Measurements from ENCODE around the gene CRTC1. TPM values are rescaled to one million over a fixed set of nuclear protein-coding genes. Genes with fewer than 3 reads are reported as not detected.
A peak's percentile ranks its signal among the peaks of the same experiment; 100 is the strongest.
"Not testable (repeated sequence)": the region's sequence is repeated elsewhere in the genome, so short reads cannot be mapped to it uniquely, and the experiment has no call there.

The CRTC1 gene
- polyA plus RNA-seq, 2 of the 4 experiments (the other 2 are of a cell fraction): 0.87 to 4.0 TPM

GRCh38 chr19:18727602-18728001, 44.1 kb downstream of the CRTC1 start:
- DNase-seq (ENCODE audit: low read depth in 1 of 2, low spot score in 1 of 2); H3K4me3 ChIP-seq; FAIRE-seq; H3K4me1 ChIP-seq; H3K9me3 ChIP-seq; CTCF ChIA-PET; H3K27ac ChIP-seq; H3K4me2 ChIP-seq; POLR2A ChIA-PET; ATAC-seq: not testable (repeated sequence)
- WGBS (ENCODE audit: missing lambda C conversion rate): 92% methylated on average over 6 of the region's 6 CpGs

- ATAC-seq (no peak; a peak in 1 of 6 replicates), FAIRE-seq (no peak), DNase-seq (ENCODE audit: low read depth in 1 of 2, low spot score in 1 of 2) (no peak)
- H3K4me2 ChIP-seq: no peak overlapping the region
- no peak for TF ChIP-seq BCL3 (IDR thresholded peaks at IDR 0.05)
- TF ChIP-seq TP53 (CRISPR knock-in tag; IDR thresholded peaks at IDR 0.05): no peak
- no peak for TF ChIP-seq GATA3 (IDR thresholded peaks at IDR 0.05; ENCODE audit: borderline replicate concordance)
- ChIA-PET POLR2A (no interaction called here), CTCF (interaction anchor here (1.0 kb wide), 1 partner anchor 19 kb away, joined by 3 read pairs; no protein-coding TSS in a partner anchor)
- no peak overlapping the region for H3K27ac ChIP-seq
- H3K9me3 ChIP-seq: no peaks in the 10 kb centered on the region
- H3K4me1 ChIP-seq: no peaks in the 10 kb centered on the region
- H3K4me3 ChIP-seq: no peak overlapping the region
- WGBS (ENCODE audit: missing lambda C conversion rate): 98% methylated on average over 7 of the region's 18 CpGs
These were observed 46.6 kb downstream of the CRTC1 start for GRCh38 chr19:18729933-18730530.

GRCh38 chr19:18730885-18731513, 47.5 kb downstream of the CRTC1 start:
- FAIRE-seq (no peak), ATAC-seq (peak; percentile 64 to 72; a peak in 5 of 6 replicates), DNase-seq (ENCODE audit: low read depth in 1 of 2, low spot score in 1 of 2) (peak in 1 of 2 experiments; percentile 18)
- H3K9me3 ChIP-seq: no peaks in the 10 kb centered on the region
- 97% methylated on average over 11 of the region's 11 CpGs for WGBS (ENCODE audit: missing lambda C conversion rate)
- no peak overlapping the region for H3K27ac ChIP-seq
- no peak overlapping the region for H3K4me3 ChIP-seq
- TF ChIP-seq EHF (CRISPR knock-in tag; IDR thresholded peaks at IDR 0.05) (no peak), HOXB5 (CRISPR knock-in tag; IDR thresholded peaks at IDR 0.05) (no peak)
- ChIA-PET CTCF (interaction anchor here (1.0 kb wide), 1 partner anchor 20 kb away, joined by 3 read pairs; no protein-coding TSS in a partner anchor), POLR2A (no interaction called here)
- H3K4me1 ChIP-seq: no peaks in the 10 kb centered on the region
- H3K4me2 ChIP-seq: no peak overlapping the region

GRCh38 chr19:18731562-18732008, 48.1 kb downstream of the CRTC1 start:
- no peak overlapping the region for H3K27ac ChIP-seq
- no peaks in the 10 kb centered on the region for H3K4me1 ChIP-seq
- H3K4me2 ChIP-seq: no peak overlapping the region
- TF ChIP-seq ELK1 (IDR thresholded peaks at IDR 0.05; ENCODE audit: low read depth, low read length): no peak
- ATAC-seq (no peak), FAIRE-seq (no peak), DNase-seq (ENCODE audit: low read depth in 1 of 2, low spot score in 1 of 2) (no peak)
- ChIA-PET CTCF (interaction anchor here (1.3 kb wide), 1 partner anchor 112 kb away, joined by 3 read pairs; no protein-coding TSS in a partner anchor), POLR2A (no interaction called here)
- no peak overlapping the region for H3K4me3 ChIP-seq
- no peaks in the 10 kb centered on the region for H3K9me3 ChIP-seq
- WGBS (ENCODE audit: missing lambda C conversion rate): 93% methylated on average over 8 of the region's 15 CpGs

- DNase-seq (ENCODE audit: low read depth in 1 of 2, low spot score in 1 of 2): no peak
- no peak for TF ChIP-seq CHD4 (IDR thresholded peaks at IDR 0.05; ENCODE audit: borderline replicate concordance)
- no peak for TF ChIP-seq POLR2A (IDR thresholded peaks at IDR 0.05; ENCODE audit: low read length)
- no peak for TF ChIP-seq HOXA7 (CRISPR knock-in tag; IDR thresholded peaks at IDR 0.05)
- TF ChIP-seq KDM1A (IDR thresholded peaks at IDR 0.05; ENCODE audit: low read depth): no peak
- TF ChIP-seq PHF8 (IDR thresholded peaks at IDR 0.05; ENCODE audit: borderline replicate concordance, low read depth): no peak
- TF ChIP-seq HOXB13 (CRISPR knock-in tag; IDR thresholded peaks at IDR 0.05; ENCODE audit: low read depth): no peak
- no peak for TF ChIP-seq E2F6 (IDR thresholded peaks at IDR 0.05; ENCODE audit: borderline replicate concordance, low read depth)
- TF ChIP-seq RNF2 (IDR thresholded peaks at IDR 0.05; ENCODE audit: borderline replicate concordance, low read depth): no peak
- TF ChIP-seq RARB (CRISPR knock-in tag; IDR thresholded peaks at IDR 0.05): no peak
- TF ChIP-seq TP53 (CRISPR knock-in tag; IDR thresholded peaks at IDR 0.05): no peak
- no peak for TF ChIP-seq JUN (IDR thresholded peaks at IDR 0.05)
- TF ChIP-seq POLR2AphosphoS2 (conservative IDR thresholded peaks at IDR 0.05; ENCODE audit: low read length): no peak
- no peaks in the 10 kb centered on the region for H3K9me3 ChIP-seq
- FAIRE-seq: no peak
- ATAC-seq: no peak
- ChIA-PET CTCF (interaction anchor here (1.2 kb wide), 1 partner anchor 145 kb away, joined by 4 read pairs; the partner anchor contains the start of gene REX1BD), POLR2A (no interaction called here)
- H3K4me1 ChIP-seq: peaks cover 9% of the 10 kb centered on the region; the same call in 1 of the 3 replicates
- H3K4me3 ChIP-seq: no peak overlapping the region
- 88% methylated on average over 9 of the region's 11 CpGs for WGBS (ENCODE audit: missing lambda C conversion rate)
- no peak overlapping the region for H3K4me2 ChIP-seq
- no peak overlapping the region for H3K27ac ChIP-seq
These were observed 49.7 kb downstream of the CRTC1 start for GRCh38 chr19:18733196-18733647.

GRCh38 chr19:18733762-18734332, 50.4 kb downstream of the CRTC1 start:
- H3K4me1 ChIP-seq; H3K4me2 ChIP-seq; ATAC-seq; H3K4me3 ChIP-seq; POLR2A ChIA-PET; DNase-seq (ENCODE audit: low read depth in 1 of 2, low spot score in 1 of 2); H3K27ac ChIP-seq; FAIRE-seq; H3K9me3 ChIP-seq: not testable (repeated sequence)
- 89% methylated on average over 11 of the region's 11 CpGs for WGBS (ENCODE audit: missing lambda C conversion rate)
- CTCF ChIA-PET: interaction anchor here (1.6 to 1.7 kb wide), 2 partner anchors 28 to 145 kb away, joined by 4 read pairs; partner anchors contain the start of gene REX1BD

All from A549 (cell line).